ENCODE measurements around the gene EIF2S1. TPM values are rescaled to one million over a fixed set of nuclear protein-coding genes. Genes with fewer than 3 reads are reported as not detected.

The EIF2S1 gene
- total RNA-seq, 1 donor from 2014 or later: 143 TPM

GRCh38 chr14:67421356-67422224, 61.5 kb downstream of the EIF2S1 start:
- Mint-ChIP-seq H3K27ac (ENCODE audit: unreplicated experiment) (no peak overlapping the region), H3K27me3 (ENCODE audit: low read depth, unreplicated experiment) (peaks cover 8% of the 10 kb centered on the region), H3K4me1 (ENCODE audit: low read depth, unreplicated experiment) (no peaks in the 10 kb centered on the region), H3K36me3 (ENCODE audit: low read depth, unreplicated experiment) (no peaks in the 10 kb centered on the region), H3K4me3 (ENCODE audit: unreplicated experiment) (no peak overlapping the region), H3K9me3 (ENCODE audit: unreplicated experiment) (peaks cover 5% of the 10 kb centered on the region)
- Histone ChIP-seq H2AFZ (ENCODE audit: low read depth, low read length) (no peak overlapping the region), H3K4me1 (ENCODE audit: insufficient read depth, low read length) (peaks cover 10% of the 10 kb centered on the region), H3K79me2 (ENCODE audit: insufficient read depth, low read length) (no peaks in the 10 kb centered on the region), H3K4me3 (ENCODE audit: insufficient read depth, low read depth, low read length) (no peak overlapping the region), H3K4me2 (ENCODE audit: low read length) (no peak overlapping the region), H3K27me3 (ENCODE audit: insufficient read depth, low read length) (peaks cover 4% of the 10 kb centered on the region), H4K20me1 (ENCODE audit: insufficient read depth, low read length) (no peaks in the 10 kb centered on the region), H3K36me3 (ENCODE audit: insufficient read depth, low read length) (no peaks in the 10 kb centered on the region), H3K27ac (ENCODE audit: low read depth, low read length) (no peak overlapping the region), H3K9ac (ENCODE audit: low read length) (no peak overlapping the region), H3K9me3 (ENCODE audit: insufficient read depth, low read depth, low read length) (no peaks in the 10 kb centered on the region)
- FAIRE-seq: no peak
- TF ChIP-seq EZH2 (IDR thresholded peaks at IDR 0.05; ENCODE audit: insufficient read depth, low read length): no peak
- TF ChIP-seq CTCF (IDR thresholded peaks at IDR 0.05; ENCODE audit: insufficient read depth, low read depth, low read length): no peak
- DNase-seq (ENCODE audit: low read depth): no peak

- H3K36me3 Mint-ChIP-seq (ENCODE audit: low read depth, unreplicated experiment): no peaks in the 10 kb centered on the region
- no peak overlapping the region for H3K4me3 Mint-ChIP-seq (ENCODE audit: unreplicated experiment)
- DNase-seq (ENCODE audit: low read depth) (no peak), FAIRE-seq (no peak)
- Histone ChIP-seq H3K4me1 (ENCODE audit: insufficient read depth, low read length) (peaks cover 12% of the 10 kb centered on the region), H3K36me3 (ENCODE audit: insufficient read depth, low read length) (no peaks in the 10 kb centered on the region), H3K4me2 (ENCODE audit: low read length) (no peak overlapping the region), H4K20me1 (ENCODE audit: insufficient read depth, low read length) (no peaks in the 10 kb centered on the region), H2AFZ (ENCODE audit: low read depth, low read length) (no peak overlapping the region), H3K79me2 (ENCODE audit: insufficient read depth, low read length) (no peaks in the 10 kb centered on the region), H3K27ac (ENCODE audit: low read depth, low read length) (no peak overlapping the region), H3K9ac (ENCODE audit: low read length) (no peak overlapping the region), H3K9me3 (ENCODE audit: insufficient read depth, low read depth, low read length) (no peaks in the 10 kb centered on the region), H3K4me3 (ENCODE audit: insufficient read depth, low read depth, low read length) (no peak overlapping the region), H3K27me3 (ENCODE audit: insufficient read depth, low read length) (peaks cover 4% of the 10 kb centered on the region)
- H3K27ac Mint-ChIP-seq (ENCODE audit: unreplicated experiment): no peak overlapping the region
- H3K9me3 Mint-ChIP-seq (ENCODE audit: unreplicated experiment): peaks cover 5% of the 10 kb centered on the region
- H3K27me3 Mint-ChIP-seq (ENCODE audit: low read depth, unreplicated experiment): peaks cover 8% of the 10 kb centered on the region
- TF ChIP-seq EZH2 (IDR thresholded peaks at IDR 0.05; ENCODE audit: insufficient read depth, low read length): no peak
- TF ChIP-seq CTCF (IDR thresholded peaks at IDR 0.05; ENCODE audit: insufficient read depth, low read depth, low read length): no peak
- peaks cover 5% of the 10 kb centered on the region for H3K4me1 Mint-ChIP-seq (ENCODE audit: low read depth, unreplicated experiment)
Observed at GRCh38 chr14:67423424-67423823, 63.3 kb downstream of the EIF2S1 start.

- H3K9me3 Mint-ChIP-seq (ENCODE audit: unreplicated experiment): peaks cover 5% of the 10 kb centered on the region
- no peak for FAIRE-seq
Observed at GRCh38 chr14:67424539-67424938, 64.4 kb downstream of the EIF2S1 start.

More at GRCh38 chr14:67424539-67424938, 64.4 kb downstream of the EIF2S1 start:
- Histone ChIP-seq H3K27ac (ENCODE audit: low read depth, low read length) (no peak overlapping the region), H3K79me2 (ENCODE audit: insufficient read depth, low read length) (no peaks in the 10 kb centered on the region), H3K4me1 (ENCODE audit: insufficient read depth, low read length) (peaks cover 6% of the 10 kb centered on the region), H3K36me3 (ENCODE audit: insufficient read depth, low read length) (no peaks in the 10 kb centered on the region), H3K9ac (ENCODE audit: low read length) (no peak overlapping the region), H3K4me2 (ENCODE audit: low read length) (no peak overlapping the region), H4K20me1 (ENCODE audit: insufficient read depth, low read length) (no peaks in the 10 kb centered on the region), H3K9me3 (ENCODE audit: insufficient read depth, low read depth, low read length) (no peaks in the 10 kb centered on the region), H3K4me3 (ENCODE audit: insufficient read depth, low read depth, low read length) (no peak overlapping the region), H3K27me3 (ENCODE audit: insufficient read depth, low read length) (peaks cover 4% of the 10 kb centered on the region), H2AFZ (ENCODE audit: low read depth, low read length) (no peak overlapping the region)
- H3K27ac Mint-ChIP-seq (ENCODE audit: unreplicated experiment): no peak overlapping the region
- no peak for DNase-seq (ENCODE audit: low read depth)
- H3K4me1 Mint-ChIP-seq (ENCODE audit: low read depth, unreplicated experiment): peaks cover 9% of the 10 kb centered on the region
- H3K36me3 Mint-ChIP-seq (ENCODE audit: low read depth, unreplicated experiment): no peaks in the 10 kb centered on the region
- H3K27me3 Mint-ChIP-seq (ENCODE audit: low read depth, unreplicated experiment): peaks cover 8% of the 10 kb centered on the region
- H3K4me3 Mint-ChIP-seq (ENCODE audit: unreplicated experiment): no peak overlapping the region
- TF ChIP-seq EZH2 (IDR thresholded peaks at IDR 0.05; ENCODE audit: insufficient read depth, low read length) (no peak), CTCF (IDR thresholded peaks at IDR 0.05; ENCODE audit: insufficient read depth, low read depth, low read length) (no peak)
